Hepatocyte (in vitro differentiated cells): Measurements from ENCODE around the gene SVIL. TPM values are rescaled to one million over a fixed set of nuclear protein-coding genes. Genes with fewer than 3 reads are reported as not detected.

Experiments used
- DNase-seq: peaks from one replicate; pipeline ENCODE4 v3.0.0-alpha.2; 2016; ENCODE audit warnings: low spot score
- H2AFZ ChIP-seq: fragments of 200-600 bp; sonication (generic); 2 replicates; pipeline ENCODE4 v1.6.0; 2016; ENCODE audit warnings: antibody characterized with exemption, mild to moderate bottlenecking
- H3K27ac ChIP-seq: fragments of 200-600 bp; sonication (generic); 2 replicates; pipeline ENCODE4 v1.5.1; 2016; ENCODE audit warnings: mild to moderate bottlenecking
- H3K27me3 ChIP-seq: fragments of 200-600 bp; sonication (generic); 2 replicates; pipeline ENCODE4 v1.6.1; 2016
- H3K36me3 ChIP-seq: fragments of 200-600 bp; sonication (generic); replicated peaks from 2 replicates; pipeline ENCODE4 v1.5.1; 2016; ENCODE audit warnings: low read depth; ENCODE audit not compliant: insufficient read depth
- H3K4me1 ChIP-seq: fragments of 200-600 bp; sonication (generic); 2 replicates; pipeline ENCODE4 v1.5.1; 2016; ENCODE audit warnings: mild to moderate bottlenecking, moderate library complexity; ENCODE audit not compliant: insufficient read depth
- H3K4me2 ChIP-seq: fragments of 200-600 bp; sonication (generic); 2 replicates; pipeline ENCODE4 v1.6.0; 2016
- H3K4me3 ChIP-seq: fragments of 200-600 bp; sonication (generic); 2 replicates; pipeline ENCODE4 v1.5.1; 2016; ENCODE audit warnings: mild to moderate bottlenecking
- H3K79me2 ChIP-seq: fragments of 200-600 bp; sonication (generic); 2 replicates; pipeline ENCODE4 v1.6.0; 2017; ENCODE audit warnings: mild to moderate bottlenecking
- H3K9me2 ChIP-seq: fragments of 200-600 bp; sonication (generic); replicated peaks from 2 replicates; pipeline ENCODE4 v1.6.0; 2017; ENCODE audit warnings: mild to moderate bottlenecking; ENCODE audit not compliant: insufficient read depth
- H3K9me3 ChIP-seq: fragments of 200-600 bp; sonication (generic); 2 replicates; pipeline ENCODE4 v1.5.1; 2016; ENCODE audit warnings: low read depth, mild to moderate bottlenecking
- H4K20me1 ChIP-seq: fragments of 200-600 bp; sonication (generic); 2 replicates; pipeline ENCODE4 v1.6.0; 2016; ENCODE audit warnings: mild to moderate bottlenecking; ENCODE audit not compliant: insufficient read depth, poor library complexity, severe bottlenecking
- CTCF ChIP-seq: fragments of 200-600 bp; sonication (generic); IDR thresholded peaks from 2 replicates; pipeline ENCODE4 v1.5.1; 2016; ENCODE audit warnings: antibody characterized with exemption, mild to moderate bottlenecking; ENCODE audit not compliant: poor library complexity
- EZH2 ChIP-seq: fragments of 200-600 bp; sonication (generic); IDR thresholded peaks from 2 replicates; pipeline ENCODE4 v1.6.1; 2016; ENCODE audit warnings: antibody characterized with exemption, mild to moderate bottlenecking, borderline replicate concordance
- EZH2phosphoT487 ChIP-seq: fragments of 200-600 bp; sonication (generic); IDR thresholded peaks from one replicate; pipeline ENCODE4 v1.6.1; 2018; ENCODE audit warnings: antibody characterized with exemption, mild to moderate bottlenecking, low read depth, moderate library complexity; ENCODE audit not compliant: unreplicated experiment, severe bottlenecking
- WGBS: methylation state at CpG from one replicate; pipeline ENCODE4 v1.1.6; 2016; ENCODE audit warnings: low lambda C conversion rate; ENCODE audit errors: missing lambda C conversion rate; 5-methylcytosine and 5-hydroxymethylcytosine counted together
- polyA plus RNA-seq: library from polyadenylated mRNA; unstranded; fragments of >200 nt; fragmentation: Nextera tagmentation; extraction: Ambion mirVana; gene quantifications from 2 replicates; pipeline ENCODE4 v1.2.1, GENCODE V29; 2016
- total RNA-seq: library from RNA; depleted of rRNA; stranded (reverse); fragments of >200 nt; gene quantifications from 2 replicates; pipeline ENCODE4 v1.2.3, GENCODE V29; 2014

Gene SVIL
- total and polyA plus RNA-seq, 2 experiments from 2014 or later, result 24.3 to 36.5 TPM

GRCh38 chr10:29438271-29438670 is 196.5 kb downstream of the SVIL start:
- no peak for DNase-seq
- no peak overlapping the region for H3K4me2 ChIP-seq
- no peaks in the 10 kb centered on the region for H3K9me2 ChIP-seq
- no peak overlapping the region for H3K27ac ChIP-seq
- H3K27me3 ChIP-seq, result no peaks in the 10 kb centered on the region
- H3K36me3 ChIP-seq, result no peaks in the 10 kb centered on the region
- no peaks in the 10 kb centered on the region for H3K79me2 ChIP-seq
- H2AFZ ChIP-seq, result no peak overlapping the region
- no peaks in the 10 kb centered on the region for H3K9me3 ChIP-seq
- no peak overlapping the region for H3K4me3 ChIP-seq
- 89% methylated on average over 9 of the region's 9 CpGs for WGBS
- no peaks in the 10 kb centered on the region for H3K4me1 ChIP-seq
- TF ChIP-seq CTCF (no peak), EZH2phosphoT487 (no peak), EZH2 (no peak)
- no peaks in the 10 kb centered on the region for H4K20me1 ChIP-seq

- H3K27ac ChIP-seq, result no peak overlapping the region
- no peaks in the 10 kb centered on the region for H3K9me3 ChIP-seq
- no peak overlapping the region for H2AFZ ChIP-seq
- H3K9me2 ChIP-seq, result no peaks in the 10 kb centered on the region
- no peaks in the 10 kb centered on the region for H3K79me2 ChIP-seq
- no peaks in the 10 kb centered on the region for H3K4me1 ChIP-seq
- H3K4me3 ChIP-seq, result no peak overlapping the region
- no peak overlapping the region for H3K4me2 ChIP-seq
- no peak for TF ChIP-seq EZH2
- 90% methylated on average over 1 of the region's 2 CpGs for WGBS
- no peak for DNase-seq
- no peaks in the 10 kb centered on the region for H3K27me3 ChIP-seq
- no peaks in the 10 kb centered on the region for H3K36me3 ChIP-seq
- no peaks in the 10 kb centered on the region for H4K20me1 ChIP-seq
Measured at GRCh38 chr10:29437871-29438270, 196.9 kb downstream of the SVIL start.

GRCh38 chr10:29435809-29436501 is 198.8 kb downstream of the SVIL start:
- H3K27ac ChIP-seq, result no peak overlapping the region
- 76% methylated on average over 6 of the region's 6 CpGs for WGBS
- H3K79me2 ChIP-seq, result no peaks in the 10 kb centered on the region
- no peak overlapping the region for H2AFZ ChIP-seq
- H3K9me3 ChIP-seq, result no peaks in the 10 kb centered on the region
- no peaks in the 10 kb centered on the region for H3K27me3 ChIP-seq
- DNase-seq, result no peak
- no peak overlapping the region for H3K4me2 ChIP-seq
- no peaks in the 10 kb centered on the region for H4K20me1 ChIP-seq
- H3K4me3 ChIP-seq, result no peak overlapping the region
- no peaks in the 10 kb centered on the region for H3K36me3 ChIP-seq
- no peak for TF ChIP-seq CTCF
- no peak for TF ChIP-seq EZH2phosphoT487
- TF ChIP-seq EZH2, result no peak
- no peaks in the 10 kb centered on the region for H3K4me1 ChIP-seq
- no peaks in the 10 kb centered on the region for H3K9me2 ChIP-seq

- Histone ChIP-seq H2AFZ (no peak overlapping the region), H3K9me2 (no peaks in the 10 kb centered on the region), H3K4me1 (no peaks in the 10 kb centered on the region), H3K36me3 (no peaks in the 10 kb centered on the region), H4K20me1 (no peaks in the 10 kb centered on the region), H3K9me3 (no peaks in the 10 kb centered on the region), H3K27ac (no peak overlapping the region), H3K27me3 (no peaks in the 10 kb centered on the region), H3K4me3 (no peak overlapping the region), H3K4me2 (no peak overlapping the region), H3K79me2 (no peaks in the 10 kb centered on the region)
- no peak for DNase-seq
- TF ChIP-seq EZH2phosphoT487 (no peak), CTCF (no peak), EZH2 (no peak)
Measured at GRCh38 chr10:29434111-29434510, 200.7 kb downstream of the SVIL start.
